ENCODE data around the gene TENT5D.
"Not testable (repeated sequence)": the region's sequence is repeated elsewhere in the genome, so short reads cannot be mapped to it uniquely, and the experiment has no call there.

The TENT5D gene

DNA sequence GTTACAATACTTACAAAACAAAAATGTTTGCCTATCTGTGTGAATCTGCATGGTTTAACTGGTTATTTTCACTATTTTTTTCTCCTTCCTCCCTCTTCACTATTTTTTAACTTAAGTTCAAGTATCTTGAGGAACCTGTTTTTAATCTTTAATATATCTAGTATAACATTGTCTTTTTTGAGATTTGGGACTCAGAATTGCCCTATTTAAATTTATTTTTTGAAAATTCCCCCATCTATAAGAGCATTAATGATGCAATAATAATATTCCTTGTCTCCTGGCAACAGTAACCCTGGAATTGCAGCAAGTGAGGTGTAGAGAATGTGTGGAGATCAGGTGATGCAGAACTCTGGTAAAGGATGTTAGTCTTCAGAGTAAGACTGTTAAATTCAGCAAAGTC is at the start of gene TENT5D:
Gene TENT5D (plus strand): TSS at position 301 of the 400 bp plus-strand sequence. CDS start 22,093 bp downstream, outside the sequence.
- Mint-ChIP-seq H3K4me1 (no peaks in the 10 kb centered on the region), H3K27ac (no peak within 1 kb of the TSS), H3K27me3 (no peaks in the 10 kb centered on the region), H3K4me3 (no peak within 1 kb of the TSS), H3K9me3 (no peaks in the 10 kb centered on the region)
- no peak for DNase-seq
- ATAC-seq = no peak

DNA sequence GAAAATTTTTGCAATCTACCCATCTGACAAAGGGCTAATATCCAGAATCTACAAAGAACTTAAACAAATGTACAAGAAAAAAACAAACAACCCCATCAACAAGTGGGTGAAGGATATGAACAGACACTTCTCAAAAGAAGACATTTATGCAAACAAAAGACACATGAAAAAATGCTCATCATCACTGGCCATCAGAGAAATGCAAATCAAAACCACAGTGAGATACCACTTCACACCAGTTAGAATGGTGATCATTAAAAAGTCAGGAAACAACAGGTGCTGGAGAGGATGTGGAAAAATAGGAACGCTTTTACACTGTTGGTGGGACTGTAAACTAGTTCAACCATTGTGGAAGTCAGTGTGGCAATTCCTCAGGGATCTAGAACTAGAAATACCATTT is 34.6 kb upstream of the TENT5D start:
- not testable (repeated sequence) for H3K4me1 Mint-ChIP-seq, H3K27me3 Mint-ChIP-seq, H3K4me3 Mint-ChIP-seq, ATAC-seq, DNase-seq, H3K27ac Mint-ChIP-seq, H3K9me3 Mint-ChIP-seq

DNA sequence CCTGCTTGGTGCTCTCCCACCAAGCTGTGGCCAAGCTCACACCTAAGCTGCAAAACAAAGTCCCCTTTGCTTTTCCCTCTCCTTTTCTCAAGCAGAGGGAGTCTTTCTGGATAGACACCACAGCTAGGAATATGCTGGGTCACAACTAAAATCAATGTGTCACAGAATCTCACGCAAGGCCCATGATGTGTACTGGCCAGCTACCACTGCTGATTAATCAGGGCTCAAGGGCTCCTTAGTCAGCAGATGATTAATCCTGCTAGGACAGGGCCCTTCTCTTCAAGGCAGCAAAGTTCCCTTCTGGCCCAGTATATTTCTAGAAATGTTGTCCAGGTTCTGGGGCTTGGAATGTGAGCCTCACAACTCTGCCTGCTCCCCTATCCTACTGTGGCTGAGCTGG is 32.0 kb upstream of the TENT5D start:
- no peak overlapping the region for H3K4me3 Mint-ChIP-seq
- no peak for ATAC-seq
- no peaks in the 10 kb centered on the region for H3K9me3 Mint-ChIP-seq
- no peak for DNase-seq
- no peaks in the 10 kb centered on the region for H3K27me3 Mint-ChIP-seq
- H3K27ac Mint-ChIP-seq = no peak overlapping the region
- no peaks in the 10 kb centered on the region for H3K4me1 Mint-ChIP-seq

DNA sequence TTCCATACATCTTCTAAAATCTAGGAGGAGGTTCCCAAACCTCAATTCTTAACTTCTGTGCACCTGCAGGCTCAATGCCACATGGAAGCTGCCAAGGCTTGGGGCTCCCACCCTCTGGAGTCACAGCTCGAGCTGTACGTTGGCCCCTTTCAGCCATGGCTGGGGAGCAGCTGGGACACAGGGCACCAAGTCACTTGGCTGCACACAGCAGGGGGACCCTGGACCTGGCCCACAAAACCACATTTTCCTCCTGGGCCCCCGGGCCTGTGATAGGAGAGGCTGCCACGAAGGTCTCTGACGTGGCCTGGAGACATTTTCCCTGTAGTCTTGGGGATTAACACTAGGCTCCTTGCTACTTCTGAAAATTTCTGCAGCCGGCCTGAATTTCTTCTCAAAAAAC is 8.2 kb upstream of the TENT5D start:
- H3K4me3 Mint-ChIP-seq = no peak overlapping the region
- H3K27me3 Mint-ChIP-seq = no peaks in the 10 kb centered on the region
- no peak for ATAC-seq
- H3K27ac Mint-ChIP-seq = no peak overlapping the region
- H3K4me1 Mint-ChIP-seq = no peaks in the 10 kb centered on the region
- no peak for DNase-seq
- H3K9me3 Mint-ChIP-seq = no peaks in the 10 kb centered on the region

DNA sequence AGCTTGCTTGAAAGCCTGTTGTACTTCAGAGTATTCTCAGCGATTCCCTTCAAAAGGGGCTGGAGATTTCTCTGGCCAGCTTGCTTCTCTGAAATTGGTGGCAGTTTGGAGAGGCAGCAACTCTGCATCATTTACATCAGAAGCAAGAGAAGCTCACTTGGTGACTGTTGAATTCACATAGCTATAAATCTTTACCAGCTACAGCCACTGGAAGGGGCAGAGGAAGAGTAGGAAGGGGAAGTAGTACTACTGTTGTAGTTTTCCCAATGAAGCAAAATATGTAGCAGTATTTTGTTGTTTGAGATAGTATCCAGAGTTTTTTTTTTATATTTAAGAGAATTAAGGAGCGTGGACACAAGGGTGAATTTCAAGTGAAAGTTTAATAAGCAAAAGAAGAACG is 2.8 kb downstream of the TENT5D start:
- H3K4me1 Mint-ChIP-seq = no peaks in the 10 kb centered on the region
- DNase-seq (no peak), ATAC-seq (no peak)
- H3K9me3 Mint-ChIP-seq = no peaks in the 10 kb centered on the region
- H3K4me3 Mint-ChIP-seq = no peak overlapping the region
- H3K27me3 Mint-ChIP-seq = no peaks in the 10 kb centered on the region
- H3K27ac Mint-ChIP-seq = no peak overlapping the region

DNA sequence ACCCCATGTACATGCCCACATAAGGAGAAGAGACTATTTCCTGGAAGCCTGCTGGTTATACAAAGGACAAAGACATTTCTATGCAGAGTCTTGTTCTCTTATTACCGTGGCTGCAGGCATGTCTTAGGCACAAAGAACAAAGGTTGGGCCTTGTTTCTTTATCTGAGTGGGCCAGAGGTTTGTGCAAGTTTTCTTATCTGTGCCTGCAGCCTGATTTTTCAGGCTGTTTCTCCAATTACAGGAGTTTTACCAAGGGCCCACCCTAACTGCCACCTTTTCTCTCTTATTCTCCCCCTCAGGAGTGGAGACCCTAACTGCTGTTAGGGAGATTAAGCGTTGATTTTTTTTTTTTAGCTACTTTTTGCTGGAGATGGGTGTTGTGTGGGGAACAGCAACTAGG is 3.5 kb downstream of the TENT5D start:
- Mint-ChIP-seq H3K27me3 (no peaks in the 10 kb centered on the region), H3K27ac (no peak overlapping the region), H3K9me3 (no peaks in the 10 kb centered on the region), H3K4me1 (no peaks in the 10 kb centered on the region), H3K4me3 (no peak overlapping the region)
- no peak for DNase-seq
- no peak for ATAC-seq

DNA sequence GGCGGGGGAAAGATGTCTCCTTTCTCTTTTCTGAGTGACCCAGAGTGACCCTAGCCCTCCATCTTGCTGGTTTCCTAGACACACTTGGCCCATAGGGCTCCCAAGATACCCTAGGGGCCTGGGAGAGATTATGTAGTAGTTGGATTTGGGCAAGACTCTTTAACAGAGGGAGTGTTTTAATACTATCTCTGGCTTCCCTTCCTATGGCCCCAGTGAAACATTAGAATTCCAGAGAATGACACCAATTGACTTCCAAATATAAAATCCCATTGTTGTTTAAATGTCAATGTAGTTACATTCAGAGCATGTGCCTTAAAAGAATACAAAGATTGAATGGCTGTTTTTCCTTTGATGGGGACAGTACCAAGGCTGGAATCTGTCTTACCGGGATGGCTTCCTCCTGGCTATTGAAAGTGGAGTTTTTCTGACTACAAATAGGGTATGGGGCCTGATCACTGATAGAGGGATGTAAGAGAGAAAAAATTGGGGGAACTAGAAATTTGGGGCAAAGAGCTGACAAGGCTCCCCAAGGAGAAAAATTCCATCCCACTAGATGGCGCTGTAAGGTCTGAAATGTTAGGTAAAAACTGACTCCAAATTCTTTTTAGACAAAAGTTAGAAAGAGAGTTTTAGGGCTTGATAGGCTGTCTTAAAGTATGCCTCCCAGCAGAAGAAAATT is 10.7 kb downstream of the TENT5D start:
- peak in 1 of 2 donors; percentile 0 for DNase-seq
- Mint-ChIP-seq H3K4me3 (no peak overlapping the region), H3K4me1 (no peaks in the 10 kb centered on the region), H3K9me3 (no peaks in the 10 kb centered on the region), H3K27me3 (no peaks in the 10 kb centered on the region), H3K27ac (no peak overlapping the region)
- ATAC-seq = no peak

DNA sequence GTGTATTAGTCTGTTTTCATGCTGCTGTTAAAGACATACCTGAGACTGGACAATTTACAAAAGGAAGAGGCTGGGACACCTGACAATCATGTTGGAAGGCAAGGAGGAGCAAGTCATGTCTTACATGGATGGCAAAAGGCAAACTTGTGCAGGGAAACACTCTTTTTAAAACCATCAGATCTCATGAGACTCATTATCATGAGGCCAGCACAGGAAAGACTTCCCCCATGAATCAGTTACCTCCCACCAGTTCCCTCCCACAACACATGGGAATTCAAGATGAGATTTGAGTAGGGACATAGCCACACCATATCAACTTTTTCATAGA is 11.2 kb downstream of the TENT5D start:
- DNase-seq = no peak
- no peak overlapping the region for H3K27ac Mint-ChIP-seq
- H3K27me3 Mint-ChIP-seq = no peaks in the 10 kb centered on the region
- H3K4me3 Mint-ChIP-seq = no peak overlapping the region
- H3K9me3 Mint-ChIP-seq = no peaks in the 10 kb centered on the region
- no peaks in the 10 kb centered on the region for H3K4me1 Mint-ChIP-seq
- no peak for ATAC-seq

DNA sequence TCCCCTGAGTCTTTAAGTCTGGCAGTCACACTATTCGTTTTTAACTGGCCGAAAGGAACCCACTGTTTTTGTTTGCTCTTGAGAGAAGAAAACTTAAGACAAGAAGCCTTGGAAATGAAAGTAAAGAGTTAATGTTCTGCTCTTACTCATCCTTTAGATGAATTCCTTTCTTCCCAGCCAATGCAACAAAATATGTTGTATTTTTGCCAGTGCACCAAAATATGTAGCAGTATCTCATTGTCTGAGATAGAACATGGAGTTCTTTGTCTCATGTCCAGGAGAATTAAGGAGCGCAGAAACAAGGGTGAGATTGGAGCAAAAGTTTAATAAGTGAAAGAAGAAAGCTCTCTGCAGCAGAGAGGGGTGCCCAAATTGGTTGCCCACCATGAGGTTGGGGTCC is 12.2 kb downstream of the TENT5D start:
- ATAC-seq = no peak
- no peak for DNase-seq
- H3K4me1 Mint-ChIP-seq = no peaks in the 10 kb centered on the region
- H3K9me3 Mint-ChIP-seq = no peaks in the 10 kb centered on the region
- H3K27me3 Mint-ChIP-seq = no peaks in the 10 kb centered on the region
- H3K27ac Mint-ChIP-seq = no peak overlapping the region
- no peak overlapping the region for H3K4me3 Mint-ChIP-seq

DNA sequence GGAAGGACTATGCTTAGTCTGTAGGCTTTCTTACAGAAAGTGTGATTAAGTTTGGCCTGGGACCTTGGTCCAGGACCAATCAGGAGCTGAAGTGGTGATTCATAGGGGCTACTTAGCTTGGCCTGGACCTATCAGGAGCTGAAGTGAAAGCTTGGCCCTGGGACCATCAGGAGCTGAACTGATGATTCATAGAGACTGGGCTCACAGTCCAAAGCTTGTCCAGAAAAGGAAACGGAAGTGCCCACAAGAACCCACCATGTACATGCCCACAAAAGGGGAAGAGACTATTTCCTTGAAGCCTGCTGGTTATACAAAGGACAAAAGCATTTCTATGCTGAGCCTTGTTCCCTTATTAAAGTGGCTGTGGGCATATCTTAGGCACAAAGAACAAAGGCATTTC is 12.6 kb downstream of the TENT5D start:
- H3K27me3 Mint-ChIP-seq = no peaks in the 10 kb centered on the region
- H3K4me1 Mint-ChIP-seq = no peaks in the 10 kb centered on the region
- H3K4me3 Mint-ChIP-seq = no peak overlapping the region
- H3K9me3 Mint-ChIP-seq = no peaks in the 10 kb centered on the region
- ATAC-seq (no peak), DNase-seq (no peak)
- no peak overlapping the region for H3K27ac Mint-ChIP-seq

DNA sequence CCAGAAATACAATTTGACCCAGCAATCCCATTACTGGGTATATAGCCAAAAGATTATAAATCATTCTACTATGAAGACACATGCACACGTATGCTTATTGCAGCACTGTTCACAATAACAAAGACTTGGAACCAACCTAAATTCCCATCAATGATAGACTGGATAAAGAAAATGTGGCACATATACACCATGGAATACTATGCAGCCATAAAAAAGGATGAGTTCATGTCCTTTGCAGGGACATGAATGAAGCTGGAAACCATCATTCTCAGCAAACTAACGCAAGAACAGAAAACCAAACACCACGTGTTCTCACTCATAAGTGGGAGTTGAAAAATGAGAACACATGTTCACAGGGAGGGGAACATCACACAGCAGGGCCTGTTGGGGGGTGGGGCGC is 47.9 kb downstream of the TENT5D start:
- DNase-seq, ATAC-seq, H3K9me3 Mint-ChIP-seq, H3K27me3 Mint-ChIP-seq, H3K27ac Mint-ChIP-seq, H3K4me3 Mint-ChIP-seq, H3K4me1 Mint-ChIP-seq: not testable (repeated sequence)

DNA sequence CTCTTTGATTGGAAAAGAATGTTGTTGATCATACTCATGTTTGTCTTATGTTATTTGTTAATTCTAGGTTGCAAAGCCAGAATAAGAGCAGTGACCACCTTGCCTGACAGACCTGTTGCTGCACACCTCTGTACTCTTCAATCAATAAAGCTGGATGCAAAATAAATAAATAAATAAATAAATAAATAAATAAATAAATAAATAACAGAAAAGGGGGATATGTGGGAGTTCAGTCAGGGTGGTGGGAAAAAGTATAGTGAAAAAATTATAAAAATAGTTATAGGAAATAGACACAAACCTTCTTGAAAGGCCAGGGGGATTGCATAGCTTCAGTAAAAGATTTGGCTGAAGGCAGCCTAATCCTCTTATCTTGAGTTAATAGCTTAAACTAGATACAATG is 51.3 kb downstream of the TENT5D start:
- Mint-ChIP-seq H3K4me1 (no peaks in the 10 kb centered on the region), H3K27ac (no peak overlapping the region), H3K9me3 (peaks cover 6 to 15% of the 10 kb centered on the region in 2 donors), H3K27me3 (no peaks in the 10 kb centered on the region), H3K4me3 (no peak overlapping the region)
- ATAC-seq (no peak), DNase-seq (no peak)

DNA sequence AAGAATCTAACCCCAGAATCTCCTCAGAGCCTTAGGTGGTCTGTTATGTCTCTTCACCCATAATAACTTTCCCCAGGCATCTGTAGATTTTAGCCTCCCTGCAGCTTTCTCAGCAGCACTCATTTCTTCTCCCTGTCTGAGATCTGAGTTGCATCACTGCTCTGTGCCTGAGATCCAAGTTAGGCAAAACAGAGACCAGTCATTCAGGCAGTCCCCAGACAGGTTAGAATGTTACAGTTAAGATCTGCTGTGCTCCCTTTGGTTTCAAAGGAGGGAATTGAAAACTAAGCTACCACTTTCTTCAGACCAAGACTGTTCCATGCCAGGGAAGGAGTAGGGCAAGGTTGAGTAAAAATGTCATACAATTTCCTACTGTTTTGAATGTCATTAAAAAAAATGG is 65.3 kb downstream of the TENT5D start:
- no peaks in the 10 kb centered on the region for H3K4me1 Mint-ChIP-seq
- no peak for ATAC-seq
- DNase-seq = no peak
- no peak overlapping the region for H3K27ac Mint-ChIP-seq
- H3K27me3 Mint-ChIP-seq = no peaks in the 10 kb centered on the region
- H3K4me3 Mint-ChIP-seq = no peak overlapping the region
- H3K9me3 Mint-ChIP-seq = peaks cover 0 to 4% of the 10 kb centered on the region in 2 donors

DNA sequence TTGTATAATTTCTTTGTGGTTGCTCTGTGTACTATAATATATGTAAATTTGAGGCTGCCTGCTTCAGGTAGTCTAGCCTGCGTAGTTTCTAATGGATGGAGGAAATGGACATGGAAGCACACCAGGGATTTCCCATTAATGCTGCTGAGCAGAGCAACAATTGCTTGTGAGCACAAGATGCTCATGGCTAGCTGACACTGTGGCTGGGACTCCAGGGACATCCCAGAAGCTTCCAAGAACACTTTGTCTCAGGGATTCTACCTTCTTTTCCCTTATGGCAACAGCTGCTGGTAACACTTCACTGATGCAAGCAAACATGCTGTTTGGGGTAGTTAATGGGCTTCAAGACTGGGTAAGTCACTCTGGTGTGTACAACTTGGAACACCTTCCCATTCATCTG is 66.1 kb downstream of the TENT5D start:
- Mint-ChIP-seq H3K27me3 (no peaks in the 10 kb centered on the region), H3K9me3 (peaks cover 0 to 4% of the 10 kb centered on the region in 2 donors), H3K4me1 (no peaks in the 10 kb centered on the region), H3K27ac (no peak overlapping the region), H3K4me3 (no peak overlapping the region)
- ATAC-seq (no peak), DNase-seq (no peak)

DNA sequence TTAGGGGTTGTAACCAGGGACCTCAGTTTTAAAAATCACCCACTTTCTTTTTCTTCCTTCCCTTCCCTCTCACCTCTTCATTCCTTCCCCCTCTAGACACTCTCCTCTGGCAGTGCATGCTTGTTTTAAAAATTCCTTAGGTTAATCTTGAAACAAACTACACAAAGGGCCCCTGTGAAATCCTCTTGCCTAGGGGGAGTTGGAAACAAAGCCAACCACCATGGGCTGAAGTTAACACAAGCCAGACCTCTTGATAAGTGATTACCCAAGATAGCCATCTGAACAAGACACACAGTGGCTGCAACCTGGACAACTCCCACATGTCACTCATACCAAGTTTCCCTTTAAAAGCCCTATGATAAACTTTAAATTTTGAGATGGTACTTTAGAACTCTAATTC is 68.9 kb downstream of the TENT5D start:
- no peak overlapping the region for H3K27ac Mint-ChIP-seq
- H3K4me3 Mint-ChIP-seq = no peak overlapping the region
- H3K4me1 Mint-ChIP-seq = no peaks in the 10 kb centered on the region
- H3K27me3 Mint-ChIP-seq = no peaks in the 10 kb centered on the region
- no peak for ATAC-seq
- no peak for DNase-seq
- peaks cover 0 to 4% of the 10 kb centered on the region in 2 donors for H3K9me3 Mint-ChIP-seq

Measured in stimulated activated naive CD8-positive, alpha-beta T cell treated with anti-CD3 and anti-CD28 coated beads, Interleukin-15, amount 100 ng/mL, for 72 hours (primary cell).